OCI-LY7 (cell line): Measurements from ENCODE around the gene TTC7B.

ENCODE experiments used
- EZH2phosphoT487 ChIP-seq: fragments of 200-600 bp; sonication (generic); IDR thresholded peaks from 2 replicates; pipeline ENCODE4 v1.6.1; 2018; ENCODE audit warnings: low read depth, borderline replicate concordance, mild to moderate bottlenecking, mixed run types, antibody characterized with exemption, low read length, moderate library complexity, mixed read lengths
- TF ChIP-seq, protein P1 (sequence below): fragments of 200-600 bp; sonication (generic); conservative IDR thresholded peaks from 2 replicates; pipeline ENCODE4 v1.5.1; 2014; ENCODE audit warnings: mild to moderate bottlenecking, antibody characterized with exemption, low read length, moderate library complexity, mixed read lengths

- TF ChIP-seq, protein P1, sequence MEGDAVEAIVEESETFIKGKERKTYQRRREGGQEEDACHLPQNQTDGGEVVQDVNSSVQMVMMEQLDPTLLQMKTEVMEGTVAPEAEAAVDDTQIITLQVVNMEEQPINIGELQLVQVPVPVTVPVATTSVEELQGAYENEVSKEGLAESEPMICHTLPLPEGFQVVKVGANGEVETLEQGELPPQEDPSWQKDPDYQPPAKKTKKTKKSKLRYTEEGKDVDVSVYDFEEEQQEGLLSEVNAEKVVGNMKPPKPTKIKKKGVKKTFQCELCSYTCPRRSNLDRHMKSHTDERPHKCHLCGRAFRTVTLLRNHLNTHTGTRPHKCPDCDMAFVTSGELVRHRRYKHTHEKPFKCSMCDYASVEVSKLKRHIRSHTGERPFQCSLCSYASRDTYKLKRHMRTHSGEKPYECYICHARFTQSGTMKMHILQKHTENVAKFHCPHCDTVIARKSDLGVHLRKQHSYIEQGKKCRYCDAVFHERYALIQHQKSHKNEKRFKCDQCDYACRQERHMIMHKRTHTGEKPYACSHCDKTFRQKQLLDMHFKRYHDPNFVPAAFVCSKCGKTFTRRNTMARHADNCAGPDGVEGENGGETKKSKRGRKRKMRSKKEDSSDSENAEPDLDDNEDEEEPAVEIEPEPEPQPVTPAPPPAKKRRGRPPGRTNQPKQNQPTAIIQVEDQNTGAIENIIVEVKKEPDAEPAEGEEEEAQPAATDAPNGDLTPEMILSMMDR, result no peak
- TF ChIP-seq EZH2phosphoT487, result no peak
Observed at GRCh38 chr14:90681929-90682328, 134.3 kb downstream of the TTC7B start.
